GM12874 (cell line): Measurements from ENCODE around the gene GRID2.

Source experiments
- CTCF ChIP-seq: IDR thresholded peaks from 2 replicates; pipeline ENCODE4 v1.5.1; 2011; ENCODE audit warnings: low read depth, mild to moderate bottlenecking, control low read depth, low read length, moderate library complexity; ENCODE audit not compliant: insufficient read depth

Gene GRID2

DNA sequence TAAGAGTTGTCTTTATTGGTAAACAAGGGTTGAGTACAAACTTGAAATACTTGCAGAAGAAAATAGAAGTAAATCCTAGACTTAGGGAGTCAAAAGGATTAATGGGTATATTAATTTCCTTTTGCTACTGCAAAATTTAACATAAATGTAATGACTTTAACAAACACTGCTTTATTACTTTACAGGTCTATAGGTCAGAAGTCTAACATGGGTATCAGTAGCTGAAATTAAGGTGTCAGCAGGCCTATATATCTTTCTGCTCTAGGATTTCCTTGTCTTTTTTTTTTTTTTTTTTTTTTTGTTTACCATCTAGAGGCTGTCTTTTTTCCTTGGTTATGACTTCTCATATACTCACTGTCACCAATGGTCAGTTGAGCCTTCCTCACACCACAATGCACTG is 220.4 kb downstream of the GRID2 start:
- TF ChIP-seq CTCF, result no peak

DNA sequence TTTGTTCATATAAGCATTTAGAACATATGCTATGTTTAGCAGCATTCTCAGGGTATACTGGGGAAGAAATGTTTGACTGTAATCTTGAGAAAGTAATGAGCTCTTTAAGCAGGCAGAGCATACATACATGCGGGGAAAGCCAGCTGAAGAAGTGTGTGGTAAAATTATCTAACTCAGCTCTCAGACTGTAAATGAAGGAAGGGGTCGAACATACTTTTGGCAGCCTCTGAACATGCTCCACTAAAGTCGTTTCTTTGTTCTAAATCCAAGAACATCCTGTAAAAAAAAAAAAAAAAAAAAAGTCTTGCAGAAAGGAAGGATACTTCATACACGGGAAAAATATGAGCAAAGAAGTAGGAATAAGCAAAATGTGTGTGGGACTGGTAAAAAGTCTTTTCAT is 224.8 kb downstream of the GRID2 start:
- TF ChIP-seq CTCF, result no peak

DNA sequence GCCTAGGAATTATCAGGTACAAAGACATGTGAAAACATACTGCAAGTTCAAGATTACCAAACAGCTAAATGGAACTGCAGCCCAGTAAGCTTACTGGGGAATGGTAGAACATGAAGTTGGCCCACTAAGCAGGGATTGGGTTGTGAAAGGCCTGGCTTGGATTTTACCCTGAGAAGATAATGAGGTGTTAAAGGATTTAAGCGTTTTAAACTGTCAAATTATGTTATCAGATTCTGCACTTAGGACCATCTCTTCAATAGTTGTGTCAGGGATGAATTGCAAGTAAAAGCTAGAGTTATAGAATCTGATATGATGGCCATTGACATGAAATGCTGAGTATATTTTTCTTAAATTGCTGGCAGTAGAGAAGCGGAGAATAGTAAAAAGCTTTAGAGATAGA is 225.7 kb downstream of the GRID2 start:
- TF ChIP-seq CTCF, result no peak

GRCh38 chr4:92535599-92535998 is 231.8 kb downstream of the GRID2 start:
- TF ChIP-seq CTCF, result no peak

DNA sequence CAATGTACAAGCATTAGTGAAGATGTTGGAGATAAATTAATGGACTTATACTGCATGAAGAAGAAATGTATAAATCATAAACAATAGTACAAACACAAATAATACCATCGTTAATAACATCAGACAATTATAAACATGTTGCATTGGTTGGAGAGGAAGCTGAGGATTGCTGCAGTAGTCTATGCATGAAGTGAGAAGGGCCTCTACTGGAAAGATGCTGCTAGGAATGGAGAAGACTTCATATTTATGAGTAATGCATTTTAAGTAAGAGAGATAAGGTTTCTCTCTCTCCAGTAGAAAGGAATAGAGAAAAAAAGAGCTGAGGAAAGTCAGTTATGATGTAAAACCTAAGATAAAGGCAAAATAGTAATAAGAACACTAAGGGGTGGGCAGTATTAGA is 247.8 kb downstream of the GRID2 start:
- TF ChIP-seq CTCF, result no peak

- no peak for TF ChIP-seq CTCF
Observed at GRCh38 chr4:92566269-92566668, 262.5 kb downstream of the GRID2 start.

- no peak for TF ChIP-seq CTCF
Observed at GRCh38 chr4:92580816-92581215, 277.1 kb downstream of the GRID2 start.

GRCh38 chr4:92599044-92599443 is 295.3 kb downstream of the GRID2 start:
- no peak for TF ChIP-seq CTCF
